Measurements from ENCODE around the gene CRYGA.
A peak's percentile ranks its signal among the peaks of the same experiment; 100 is the strongest.

The CRYGA gene

GRCh38 chr2:208163489-208163888, at the start of gene CRYGA:
Gene CRYGA, minus strand, starts transcription at chr2:208163589. Its CDS starts 33 bp downstream, at chr2:208163556.
- no peak for DNase-seq

GRCh38 chr2:208210688-208211451, 47.5 kb upstream of the CRYGA start:
- no peak for DNase-seq

- no peak for DNase-seq
Observed at GRCh38 chr2:208208335-208209085, 45.1 kb upstream of the CRYGA start.

GRCh38 chr2:208207769-208208168, 44.4 kb upstream of the CRYGA start:
- DNase-seq: no peak

GRCh38 chr2:208204166-208204565, 40.8 kb upstream of the CRYGA start:
- DNase-seq: no peak

- no peak for DNase-seq
Observed at GRCh38 chr2:208195531-208195930, 32.1 kb upstream of the CRYGA start.

- DNase-seq: no peak
Observed at GRCh38 chr2:208192611-208193236, 29.3 kb upstream of the CRYGA start.

GRCh38 chr2:208189810-208190503, 26.6 kb upstream of the CRYGA start, which contains the start of gene C2orf80:
Gene C2orf80, minus strand, starts transcription at chr2:208190030. Its CDS starts 3,044 bp downstream, at chr2:208186986.
- no peak for DNase-seq

- DNase-seq: no peak
Observed at GRCh38 chr2:208189069-208189809, 25.9 kb upstream of the CRYGA start.

GRCh38 chr2:208186893-208187292, 23.5 kb upstream of the CRYGA start:
- no peak for DNase-seq

- DNase-seq: no peak
Observed at GRCh38 chr2:208186465-208186864, 23.1 kb upstream of the CRYGA start.

GRCh38 chr2:208183972-208184705, 20.8 kb upstream of the CRYGA start:
- DNase-seq: no peak

- DNase-seq: no peak
Observed at GRCh38 chr2:208183526-208183925, 20.1 kb upstream of the CRYGA start.

- no peak for DNase-seq
Observed at GRCh38 chr2:208182835-208183234, 19.4 kb upstream of the CRYGA start.

- no peak for DNase-seq
Observed at GRCh38 chr2:208179028-208179609, 15.7 kb upstream of the CRYGA start.

GRCh38 chr2:208175840-208176153, 12.4 kb upstream of the CRYGA start:
- no peak for DNase-seq

GRCh38 chr2:208175069-208175839, 11.9 kb upstream of the CRYGA start:
- DNase-seq: peak; percentile 75

- no peak for DNase-seq
Observed at GRCh38 chr2:208174144-208174543, 10.8 kb upstream of the CRYGA start.

GRCh38 chr2:208172125-208172524, 8.7 kb upstream of the CRYGA start:
- DNase-seq: no peak

GRCh38 chr2:208164951-208165755, 1.8 kb upstream of the CRYGA start:
- no peak for DNase-seq

Data from stimulated activated CD8-positive, alpha-beta memory T cell treated with anti-CD3 and anti-CD28 coated beads, Interleukin-4, amount 100 ng/mL, for 48 hours (primary cell).